ENCODE results near the gene ASB18.

ASB18 gene

GRCh38 chr2:236307641-236308040, 43.4 kb upstream of the ASB18 start:
- TF ChIP-seq SIN3A (IDR thresholded peaks at IDR 0.05; ENCODE audit: borderline replicate concordance, insufficient read depth, low read length) = no peak
- no peak for TF ChIP-seq TAF1 (IDR thresholded peaks at IDR 0.05; ENCODE audit: borderline replicate concordance, insufficient read depth, low read length)
- TF ChIP-seq FOXP2 (optimal IDR thresholded peaks at IDR 0.05; ENCODE audit: borderline replicate concordance, extremely low read depth, extremely low read length, insufficient read depth) = no peak
- TF ChIP-seq REST (IDR thresholded peaks at IDR 0.05; ENCODE audit: insufficient read depth in 1 of 2, low read depth in 2 of 2, low read length in 2 of 2) = no peak
- no peak for TF ChIP-seq POLR2AphosphoS5 (IDR thresholded peaks at IDR 0.05; ENCODE audit: low read depth, low read length)

GRCh38 chr2:236306825-236307540, 42.8 kb upstream of the ASB18 start:
- TF ChIP-seq REST (IDR thresholded peaks at IDR 0.05; ENCODE audit: insufficient read depth in 1 of 2, low read depth in 2 of 2, low read length in 2 of 2) (no peak), POLR2AphosphoS5 (IDR thresholded peaks at IDR 0.05; ENCODE audit: low read depth, low read length) (no peak), FOXP2 (optimal IDR thresholded peaks at IDR 0.05; ENCODE audit: borderline replicate concordance, extremely low read depth, extremely low read length, insufficient read depth) (no peak), SIN3A (IDR thresholded peaks at IDR 0.05; ENCODE audit: borderline replicate concordance, insufficient read depth, low read length) (no peak), TAF1 (IDR thresholded peaks at IDR 0.05; ENCODE audit: borderline replicate concordance, insufficient read depth, low read length) (no peak)

GRCh38 chr2:236305964-236306605, 41.9 kb upstream of the ASB18 start:
- TF ChIP-seq REST (IDR thresholded peaks at IDR 0.05; ENCODE audit: insufficient read depth in 1 of 2, low read depth in 2 of 2, low read length in 2 of 2) = no peak
- no peak for TF ChIP-seq FOXP2 (optimal IDR thresholded peaks at IDR 0.05; ENCODE audit: borderline replicate concordance, extremely low read depth, extremely low read length, insufficient read depth)
- no peak for TF ChIP-seq SIN3A (IDR thresholded peaks at IDR 0.05; ENCODE audit: borderline replicate concordance, insufficient read depth, low read length)

- TF ChIP-seq REST (IDR thresholded peaks at IDR 0.05; ENCODE audit: insufficient read depth in 1 of 2, low read depth in 2 of 2, low read length in 2 of 2) = no peak
- TF ChIP-seq SIN3A (IDR thresholded peaks at IDR 0.05; ENCODE audit: borderline replicate concordance, insufficient read depth, low read length) = no peak
- no peak for TF ChIP-seq FOXP2 (optimal IDR thresholded peaks at IDR 0.05; ENCODE audit: borderline replicate concordance, extremely low read depth, extremely low read length, insufficient read depth)
- no peak for TF ChIP-seq TAF1 (IDR thresholded peaks at IDR 0.05; ENCODE audit: borderline replicate concordance, insufficient read depth, low read length)
- TF ChIP-seq POLR2AphosphoS5 (IDR thresholded peaks at IDR 0.05; ENCODE audit: low read depth, low read length) = no peak
Measured at GRCh38 chr2:236305531-236305930, 41.3 kb upstream of the ASB18 start.
